T-helper 2 cell treated with Interferon-gamma antibody and Interleukin-4, amounts not matched to agents 100 ng/mL and 5 ng/mL, for 36 hours (primary cell): ENCODE data around the gene SLC20A1. TPM values are rescaled to one million over a fixed set of nuclear protein-coding genes. Genes with fewer than 3 reads are reported as not detected.

Experiments
- intact Hi-C: fragments of 100-400 bp; cut with micrococcal nuclease; formaldehyde crosslinking; loops from one replicate; pipeline ENCODE4 v1.15.1; 2023
- total RNA-seq: library from RNA; stranded (reverse); gene quantifications from 2 replicates; pipeline ENCODE4 v1.2.3, GENCODE V29; 2022

Gene SLC20A1
- total RNA-seq, 1 donor from 2014 or later = 161 TPM

GRCh38 chr2:112673008-112673407, 27.3 kb downstream of the SLC20A1 start:
- intact Hi-C loops = no loop called here

DNA sequence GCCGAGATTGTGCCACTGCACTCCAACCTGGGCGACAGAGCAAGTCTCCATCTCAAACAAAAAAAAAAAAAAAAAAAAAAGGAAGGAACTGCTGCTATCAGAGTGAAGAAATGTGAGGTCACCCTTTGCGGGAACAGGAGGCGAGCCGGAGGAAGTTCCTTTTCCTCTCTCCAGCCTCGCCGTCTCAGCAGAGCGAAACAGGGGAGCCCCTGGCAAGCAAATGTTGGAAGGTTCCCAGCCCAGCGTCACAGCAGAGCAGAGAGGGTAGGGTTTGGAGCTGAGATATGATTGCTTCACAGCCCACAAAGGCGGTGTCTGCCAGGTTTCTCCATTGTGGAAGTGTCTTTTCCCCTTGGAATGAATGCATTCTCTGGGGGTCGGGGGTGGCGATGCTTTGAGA, 28.5 kb downstream of the SLC20A1 start:
- intact Hi-C loops = no loop called here

GRCh38 chr2:112679484-112679883, 33.7 kb downstream of the SLC20A1 start:
- intact Hi-C loops = no loop called here

- intact Hi-C loops = no loop called here
Measured at GRCh38 chr2:112680666-112681101, 34.9 kb downstream of the SLC20A1 start.

DNA sequence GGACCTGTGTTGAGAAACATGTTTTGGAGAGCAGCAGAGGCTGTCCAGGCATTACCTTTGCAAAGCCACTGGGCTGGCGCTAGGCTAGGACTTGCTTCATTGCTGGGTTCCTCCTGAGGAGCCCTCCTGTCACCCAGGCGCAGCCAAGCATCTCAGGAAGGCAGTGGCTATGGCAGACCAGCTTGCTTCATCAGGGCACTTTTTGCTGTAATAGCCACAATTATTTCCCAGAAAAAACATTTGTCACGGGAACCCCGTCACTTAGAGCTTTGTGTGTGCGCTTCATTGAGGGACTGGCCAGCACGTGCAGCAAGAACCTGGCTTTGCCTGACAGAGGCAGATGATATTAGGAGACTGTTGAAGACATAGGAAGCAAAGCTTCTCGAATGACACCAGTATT, 36.4 kb downstream of the SLC20A1 start:
- intact Hi-C loops = no loop called here

GRCh38 chr2:112683550-112684414, 38.0 kb downstream of the SLC20A1 start:
- intact Hi-C loops = no loop called here

GRCh38 chr2:112684415-112684775, 38.7 kb downstream of the SLC20A1 start:
- intact Hi-C loops = no loop called here

DNA sequence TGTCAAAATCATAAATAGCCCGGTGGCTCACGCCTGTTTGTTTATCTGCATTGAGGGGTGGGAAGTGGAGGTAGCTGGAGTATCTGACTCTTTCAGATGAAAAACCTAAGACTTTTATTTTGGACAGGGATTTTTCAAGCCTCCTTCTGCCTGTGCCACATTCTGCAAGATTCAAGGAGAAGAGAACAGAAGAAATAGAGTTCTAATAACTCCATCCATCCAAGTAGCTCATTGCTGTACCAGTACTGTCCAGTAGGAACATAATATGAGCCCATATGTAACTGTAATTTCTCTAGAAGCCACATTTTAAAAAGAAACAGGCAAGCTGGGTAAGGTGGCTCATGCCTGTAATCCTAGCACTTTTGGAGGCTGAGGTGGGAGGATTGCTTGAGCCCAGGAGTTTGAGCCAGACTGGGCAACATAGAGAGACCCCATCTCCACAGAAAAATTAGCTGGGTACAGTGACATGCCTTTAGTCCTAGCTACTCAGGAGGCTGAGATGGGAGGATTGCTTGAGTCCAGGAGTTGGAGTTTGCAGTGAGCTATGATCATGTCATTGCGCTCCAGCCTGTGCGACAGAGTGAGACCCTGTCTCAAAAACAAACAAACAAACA, 39.6 kb downstream of the SLC20A1 start:
- intact Hi-C loops = no loop called here

- intact Hi-C loops = no loop called here
Measured at GRCh38 chr2:112686348-112687217, 40.8 kb downstream of the SLC20A1 start.

- intact Hi-C loops = no loop called here
Measured at GRCh38 chr2:112687522-112687921, 41.8 kb downstream of the SLC20A1 start.

DNA sequence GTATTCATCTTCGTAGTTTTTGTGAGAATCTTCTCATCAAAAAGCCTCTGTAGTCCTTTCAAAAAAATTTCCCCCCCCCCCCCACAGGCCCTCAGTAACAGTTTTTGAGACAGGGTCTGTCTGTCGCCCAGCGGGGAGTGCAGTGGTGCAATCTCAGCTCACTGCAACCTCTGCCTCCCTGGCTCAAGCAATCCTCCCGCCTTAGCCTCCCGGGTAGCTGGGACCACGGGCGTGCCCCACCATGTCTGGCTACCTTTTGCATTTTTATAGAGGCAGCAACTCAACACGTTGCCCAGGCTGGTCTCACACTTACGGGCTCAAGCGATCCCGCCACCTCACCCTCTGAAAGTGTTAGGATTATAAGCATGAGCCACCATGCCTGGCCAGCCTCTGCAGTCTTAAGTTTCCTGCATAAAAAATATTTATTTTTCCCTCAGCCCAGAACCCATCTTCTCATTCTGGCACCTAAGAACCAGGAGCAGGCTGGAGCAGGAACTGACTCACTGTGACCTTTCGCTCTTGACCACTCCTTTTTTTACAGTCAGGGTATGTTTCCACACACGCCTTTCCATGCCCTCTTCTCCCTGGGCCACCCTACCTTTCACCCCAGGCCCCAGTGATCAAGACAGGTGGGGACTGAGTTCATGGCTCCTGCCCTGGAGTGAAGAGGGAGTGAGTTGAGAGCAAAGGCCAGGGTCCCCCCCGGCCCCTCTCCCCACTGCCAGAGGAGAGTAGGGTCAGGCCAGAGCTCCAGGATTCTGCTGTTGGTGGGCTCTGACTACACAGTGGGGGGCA, 42.5 kb downstream of the SLC20A1 start:
- intact Hi-C loops = no loop called here

DNA sequence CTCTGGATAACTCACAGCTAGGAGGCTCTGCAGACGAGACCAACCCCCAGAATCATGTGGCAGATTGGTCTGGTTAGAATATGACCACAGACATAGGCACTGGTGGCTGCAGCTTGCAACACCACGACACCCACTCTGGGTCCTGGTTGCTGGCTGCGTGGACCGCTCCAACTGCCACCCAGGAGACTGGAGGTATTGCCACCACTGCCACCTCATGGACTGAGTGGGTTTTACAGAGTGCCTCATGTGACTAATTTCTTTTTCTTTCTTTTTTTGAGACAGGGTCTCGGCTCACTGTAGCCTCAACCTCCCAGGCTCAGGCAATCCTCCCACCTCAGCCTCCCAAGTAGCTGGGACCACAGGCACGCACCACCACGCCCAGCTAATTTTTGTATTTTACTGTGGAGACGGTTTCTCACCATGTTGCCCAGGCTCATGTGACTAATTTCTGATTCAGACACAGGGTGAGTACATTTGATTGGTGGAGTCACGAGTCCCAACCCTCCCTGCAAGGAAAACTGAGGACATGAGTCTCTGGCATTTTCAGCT, 45.2 kb downstream of the SLC20A1 start:
- intact Hi-C loops = loop anchor here (1.0 to 5.0 kb wide), 5 partner anchors 35 to 107 kb away; partner anchors contain the start of genes CHCHD5 and SLC20A1

- intact Hi-C loops = loop anchor here (1.0 to 5.0 kb wide), 7 partner anchors 14 to 108 kb away; partner anchors contain the start of genes CHCHD5 and SLC20A1
Measured at GRCh38 chr2:112691881-112692281, 46.1 kb downstream of the SLC20A1 start.

DNA sequence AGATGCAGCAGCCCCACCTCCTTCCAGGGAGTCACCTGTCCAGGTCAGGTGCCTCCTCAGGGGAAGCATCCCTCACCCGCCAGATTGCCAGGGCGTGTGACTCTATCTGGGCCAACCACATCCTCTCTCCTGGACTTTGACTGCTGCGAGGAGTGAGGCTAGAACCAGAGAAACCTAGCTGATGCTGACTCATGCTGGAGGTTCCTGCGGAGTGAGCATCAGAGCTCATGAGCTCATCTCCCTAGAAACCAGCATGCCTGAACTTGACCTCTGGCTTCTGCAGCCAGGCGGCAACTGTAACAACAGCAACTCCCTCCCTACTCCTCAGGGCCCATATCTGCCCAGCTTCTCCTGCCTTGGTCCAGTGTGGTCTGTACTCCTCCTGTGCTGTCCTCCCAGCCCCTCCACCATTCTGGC, 46.8 kb downstream of the SLC20A1 start:
- intact Hi-C loops = loop anchor here (1.0 to 5.0 kb wide), 3 partner anchors 14 to 62 kb away; partner anchors contain the start of gene SLC20A1

GRCh38 chr2:112692918-112693317, 47.2 kb downstream of the SLC20A1 start:
- intact Hi-C loops = loop anchor here (1.0 to 5.0 kb wide), 3 partner anchors 13 to 62 kb away; partner anchors contain the start of gene SLC20A1

DNA sequence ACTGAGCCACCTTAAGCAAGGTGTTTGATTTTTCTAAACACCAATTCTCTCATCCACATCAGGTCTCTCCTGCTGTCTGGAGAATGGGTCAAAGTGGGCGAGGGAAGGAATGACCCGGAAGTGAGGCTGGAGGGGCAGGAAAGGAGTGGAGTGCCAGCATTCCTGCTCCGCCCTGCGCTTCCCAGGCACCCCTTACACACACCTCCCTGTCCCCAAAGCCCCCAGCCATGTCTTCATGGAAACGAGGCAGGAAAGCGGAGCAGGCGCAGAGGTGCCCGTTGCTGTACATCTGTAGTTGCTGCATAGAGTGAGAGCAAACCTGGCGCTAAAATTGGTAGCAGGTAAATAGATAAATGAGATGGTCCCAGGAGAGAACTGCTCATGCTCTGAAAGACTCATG, 47.9 kb downstream of the SLC20A1 start:
- intact Hi-C loops = loop anchor here (2.0 to 5.0 kb wide), 2 partner anchors 46 to 63 kb away; partner anchors contain the start of gene SLC20A1

DNA sequence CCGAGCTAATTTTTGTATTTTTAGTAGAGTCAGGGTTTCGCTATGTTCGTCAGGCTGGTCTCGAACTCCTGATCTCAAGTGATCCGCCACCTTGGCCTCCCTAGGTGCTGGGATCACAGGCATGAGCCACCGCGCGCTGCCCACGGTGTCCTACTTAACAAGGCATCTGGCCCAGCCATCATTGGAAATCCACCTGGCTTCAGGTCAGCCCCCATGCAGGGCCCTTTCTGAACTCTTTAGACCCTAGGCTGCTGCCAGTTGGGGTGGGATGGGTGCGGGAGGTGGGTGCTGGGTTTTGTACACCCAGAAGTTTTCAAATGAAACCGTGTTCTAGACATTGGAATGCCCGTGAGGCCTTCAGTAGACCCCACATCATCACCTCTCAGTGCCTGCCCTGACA, 48.4 kb downstream of the SLC20A1 start:
- intact Hi-C loops = loop anchor here (5.0 kb wide), 1 partner anchor 47 kb away; the partner anchor contains the start of gene SLC20A1

DNA sequence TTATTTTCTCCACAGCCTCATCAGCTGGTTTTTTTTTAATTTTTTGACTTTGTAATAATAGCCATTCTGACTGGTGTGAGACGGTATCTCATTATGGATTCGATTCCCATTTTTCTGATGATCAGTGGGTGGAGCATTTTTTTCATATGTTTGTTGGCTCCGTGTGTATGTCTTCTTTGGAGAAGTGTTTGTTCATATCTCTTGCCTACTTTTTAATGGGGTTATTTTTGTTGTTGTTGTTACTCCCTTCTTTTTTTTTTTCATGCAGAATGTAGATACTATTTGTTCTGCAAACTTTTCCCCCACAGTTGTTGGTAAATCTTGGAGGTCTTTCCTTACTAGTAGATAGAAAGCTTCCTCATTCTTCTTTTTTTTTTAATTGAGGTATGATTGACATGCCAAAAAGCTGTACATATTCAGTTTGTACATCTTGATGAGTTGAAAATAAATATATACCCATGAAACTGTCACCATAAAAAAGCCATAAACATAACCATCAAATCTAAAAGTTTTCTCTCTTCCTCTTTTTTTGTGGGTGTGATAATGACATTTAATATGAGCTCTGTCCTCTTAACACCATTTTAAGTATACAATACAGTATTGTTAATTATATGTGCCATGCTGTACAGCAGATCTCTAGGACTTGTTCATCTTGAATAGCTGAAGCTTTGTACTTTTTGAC, 53.2 kb downstream of the SLC20A1 start:
- intact Hi-C loops = no loop called here

- intact Hi-C loops = no loop called here
Measured at GRCh38 chr2:112699984-112700667, 54.4 kb downstream of the SLC20A1 start.
